Measurements from ENCODE around the gene PSTK. TPM values are rescaled to one million over a fixed set of nuclear protein-coding genes. Genes with fewer than 3 reads are reported as not detected.

PSTK gene
- total and polyA plus RNA-seq, 2 experiments from 2014 or later = 7.4 to 7.6 TPM

- WGBS (ENCODE audit: low lambda C conversion rate, missing lambda C conversion rate) = 94% methylated on average over 6 of the region's 6 CpGs
- Histone ChIP-seq H3K4me3 (no peak overlapping the region), H3K4me2 (no peak overlapping the region), H3K27ac (no peak overlapping the region), H3K36me3 (replicated peaks; ENCODE audit: insufficient read depth, low read depth) (no peaks in the 10 kb centered on the region), H3K9me3 (ENCODE audit: low read depth) (no peaks in the 10 kb centered on the region), H3K9me2 (replicated peaks; ENCODE audit: insufficient read depth) (no peaks in the 10 kb centered on the region), H4K20me1 (ENCODE audit: insufficient read depth, poor library complexity, severe bottlenecking) (peaks cover 7% of the 10 kb centered on the region), H3K27me3 (no peaks in the 10 kb centered on the region), H3K79me2 (peaks cover 63% of the 10 kb centered on the region), H2AFZ (no peak overlapping the region), H3K4me1 (ENCODE audit: insufficient read depth) (peaks cover 4% of the 10 kb centered on the region)
- TF ChIP-seq, protein P1, sequence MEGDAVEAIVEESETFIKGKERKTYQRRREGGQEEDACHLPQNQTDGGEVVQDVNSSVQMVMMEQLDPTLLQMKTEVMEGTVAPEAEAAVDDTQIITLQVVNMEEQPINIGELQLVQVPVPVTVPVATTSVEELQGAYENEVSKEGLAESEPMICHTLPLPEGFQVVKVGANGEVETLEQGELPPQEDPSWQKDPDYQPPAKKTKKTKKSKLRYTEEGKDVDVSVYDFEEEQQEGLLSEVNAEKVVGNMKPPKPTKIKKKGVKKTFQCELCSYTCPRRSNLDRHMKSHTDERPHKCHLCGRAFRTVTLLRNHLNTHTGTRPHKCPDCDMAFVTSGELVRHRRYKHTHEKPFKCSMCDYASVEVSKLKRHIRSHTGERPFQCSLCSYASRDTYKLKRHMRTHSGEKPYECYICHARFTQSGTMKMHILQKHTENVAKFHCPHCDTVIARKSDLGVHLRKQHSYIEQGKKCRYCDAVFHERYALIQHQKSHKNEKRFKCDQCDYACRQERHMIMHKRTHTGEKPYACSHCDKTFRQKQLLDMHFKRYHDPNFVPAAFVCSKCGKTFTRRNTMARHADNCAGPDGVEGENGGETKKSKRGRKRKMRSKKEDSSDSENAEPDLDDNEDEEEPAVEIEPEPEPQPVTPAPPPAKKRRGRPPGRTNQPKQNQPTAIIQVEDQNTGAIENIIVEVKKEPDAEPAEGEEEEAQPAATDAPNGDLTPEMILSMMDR (IDR thresholded peaks at IDR 0.05; ENCODE audit: poor library complexity) = no peak
- TF ChIP-seq EZH2phosphoT487 (IDR thresholded peaks at IDR 0.05; ENCODE audit: low read depth, severe bottlenecking, unreplicated experiment) = no peak
- TF ChIP-seq EZH2 (IDR thresholded peaks at IDR 0.05; ENCODE audit: borderline replicate concordance) = no peak
- no peak for DNase-seq (ENCODE audit: low spot score)
Observed at GRCh38 chr10:122998360-122998917, 18.2 kb downstream of the PSTK start.

- no peaks in the 10 kb centered on the region for H3K36me3 ChIP-seq (replicated peaks; ENCODE audit: insufficient read depth, low read depth)
- WGBS (ENCODE audit: low lambda C conversion rate, missing lambda C conversion rate) = 89% methylated on average over 3 of the region's 3 CpGs
- TF ChIP-seq, protein P1 (IDR thresholded peaks at IDR 0.05; ENCODE audit: poor library complexity) = no peak
- TF ChIP-seq EZH2phosphoT487 (IDR thresholded peaks at IDR 0.05; ENCODE audit: low read depth, severe bottlenecking, unreplicated experiment) (no peak), EZH2 (IDR thresholded peaks at IDR 0.05; ENCODE audit: borderline replicate concordance) (no peak)
- H3K4me1 ChIP-seq (ENCODE audit: insufficient read depth) = peaks cover 4% of the 10 kb centered on the region
- DNase-seq (ENCODE audit: low spot score) = no peak
- no peak overlapping the region for H3K4me2 ChIP-seq
- H3K9me2 ChIP-seq (replicated peaks; ENCODE audit: insufficient read depth) = no peaks in the 10 kb centered on the region
- H3K4me3 ChIP-seq = no peak overlapping the region
- no peaks in the 10 kb centered on the region for H3K9me3 ChIP-seq (ENCODE audit: low read depth)
- peaks cover 68% of the 10 kb centered on the region for H3K79me2 ChIP-seq
- no peak overlapping the region for H3K27ac ChIP-seq
- H2AFZ ChIP-seq = no peak overlapping the region
- H3K27me3 ChIP-seq = no peaks in the 10 kb centered on the region
- peaks cover 7% of the 10 kb centered on the region for H4K20me1 ChIP-seq (ENCODE audit: insufficient read depth, poor library complexity, severe bottlenecking)
Observed at GRCh38 chr10:122998934-122999333, 18.7 kb downstream of the PSTK start.

DNA sequence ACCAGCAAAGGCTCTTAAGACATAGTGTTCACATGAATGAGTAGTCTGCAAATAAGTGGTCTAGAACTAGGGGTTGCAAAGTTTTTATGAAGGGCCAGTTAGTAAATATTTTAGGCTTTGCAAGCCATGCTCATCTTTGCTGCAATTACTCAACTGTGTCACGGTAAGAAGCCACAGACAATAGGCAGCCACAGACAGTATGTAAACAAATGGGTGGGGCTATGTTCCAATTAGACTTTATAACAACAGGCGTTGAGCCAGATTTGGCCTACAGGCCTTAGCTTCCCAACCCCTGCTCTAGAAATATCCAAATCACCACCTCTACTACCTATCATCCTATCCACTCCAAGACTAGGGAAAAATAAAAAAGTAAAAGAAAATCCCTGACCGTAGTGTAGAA is 19.1 kb downstream of the PSTK start:
- TF ChIP-seq EZH2 (IDR thresholded peaks at IDR 0.05; ENCODE audit: borderline replicate concordance) (no peak), EZH2phosphoT487 (IDR thresholded peaks at IDR 0.05; ENCODE audit: low read depth, severe bottlenecking, unreplicated experiment) (no peak)
- TF ChIP-seq, protein P1 (IDR thresholded peaks at IDR 0.05; ENCODE audit: poor library complexity) = no peak
- WGBS (ENCODE audit: low lambda C conversion rate, missing lambda C conversion rate) = 66% methylated on average over 3 of the region's 3 CpGs
- H3K9me2 ChIP-seq (replicated peaks; ENCODE audit: insufficient read depth) = no peaks in the 10 kb centered on the region

More for the DNA sequence above, 19.1 kb downstream of the PSTK start:
- Histone ChIP-seq H3K9me3 (ENCODE audit: low read depth) (no peaks in the 10 kb centered on the region), H2AFZ (no peak overlapping the region), H4K20me1 (ENCODE audit: insufficient read depth, poor library complexity, severe bottlenecking) (peaks cover 7% of the 10 kb centered on the region), H3K27ac (no peak overlapping the region), H3K27me3 (no peaks in the 10 kb centered on the region), H3K4me3 (no peak overlapping the region), H3K79me2 (peaks cover 72% of the 10 kb centered on the region), H3K4me2 (no peak overlapping the region), H3K4me1 (ENCODE audit: insufficient read depth) (peaks cover 4% of the 10 kb centered on the region), H3K36me3 (replicated peaks; ENCODE audit: insufficient read depth, low read depth) (no peaks in the 10 kb centered on the region)
- no peak for DNase-seq (ENCODE audit: low spot score)
